Endothelial cell (in vitro differentiated cells): Measurements from ENCODE around the gene CELF1. TPM values are rescaled to one million over a fixed set of nuclear protein-coding genes. Genes with fewer than 3 reads are reported as not detected.

Source experiments
- DNase-seq: peaks from one replicate; pipeline ENCODE4 v3.0.0; 2021; ENCODE audit warnings: low spot score
- H3K27ac Mint-ChIP-seq: one replicate; pipeline ENCODE4 v1.8.0; 2021; ENCODE audit warnings: mixed read lengths, inconsistent platforms; ENCODE audit not compliant: unreplicated experiment
- H3K27me3 Mint-ChIP-seq: one replicate; pipeline ENCODE4 v1.8.0; 2021; ENCODE audit warnings: mild to moderate bottlenecking, moderate library complexity, mixed read lengths, inconsistent platforms; ENCODE audit not compliant: unreplicated experiment
- H3K36me3 Mint-ChIP-seq: one replicate; pipeline ENCODE4 v1.8.0; 2021; ENCODE audit warnings: mild to moderate bottlenecking, low read depth, mixed read lengths, inconsistent platforms; ENCODE audit not compliant: unreplicated experiment
- H3K4me1 Mint-ChIP-seq: one replicate; pipeline ENCODE4 v1.8.0; 2021; ENCODE audit warnings: mild to moderate bottlenecking, mixed read lengths, inconsistent platforms; ENCODE audit not compliant: unreplicated experiment
- H3K4me3 Mint-ChIP-seq: one replicate; pipeline ENCODE4 v1.8.0; 2021; ENCODE audit warnings: mild to moderate bottlenecking, mixed read lengths, inconsistent platforms; ENCODE audit not compliant: unreplicated experiment
- H3K9me3 Mint-ChIP-seq: one replicate; pipeline ENCODE4 v1.8.0; 2021; ENCODE audit warnings: mixed read lengths, inconsistent platforms; ENCODE audit not compliant: unreplicated experiment
- CTCF ChIP-seq: fragments of 200-600 bp; sonication (generic); IDR thresholded peaks from one replicate; pipeline ENCODE4 v1.5.0; 2021; ENCODE audit warnings: antibody characterized with exemption; ENCODE audit not compliant: unreplicated experiment
- total RNA-seq: library from RNA; stranded (reverse); fragmentation: NEBNext Ultra II Directional; extraction: Animal tissue kit (Norgen Biotek cat#: 25700); gene quantifications from one replicate; pipeline ENCODE4 v1.2.1, GENCODE V29; 2021; ENCODE audit not compliant: unreplicated experiment

Gene CELF1
- total RNA-seq, 1 donor from 2014 or later = 162 TPM

GRCh38 chr11:47453365-47453764 is 99.6 kb downstream of the CELF1 start:
- Mint-ChIP-seq H3K4me3 (no peak overlapping the region), H3K4me1 (no peaks in the 10 kb centered on the region), H3K27ac (no peak overlapping the region), H3K9me3 (no peaks in the 10 kb centered on the region), H3K36me3 (no peaks in the 10 kb centered on the region), H3K27me3 (peaks cover 14% of the 10 kb centered on the region)
- no peak for TF ChIP-seq CTCF
- no peak for DNase-seq

- Mint-ChIP-seq H3K36me3 (peaks cover 5% of the 10 kb centered on the region), H3K9me3 (no peaks in the 10 kb centered on the region), H3K27me3 (peaks cover 20% of the 10 kb centered on the region), H3K27ac (no peak overlapping the region), H3K4me3 (no peak overlapping the region), H3K4me1 (peaks cover 4% of the 10 kb centered on the region)
- TF ChIP-seq CTCF = no peak
- no peak for DNase-seq
These were observed 100.9 kb downstream of the CELF1 start for GRCh38 chr11:47451990-47452389.

GRCh38 chr11:47451436-47451835 is 101.5 kb downstream of the CELF1 start:
- H3K4me3 Mint-ChIP-seq = no peak overlapping the region
- no peaks in the 10 kb centered on the region for H3K9me3 Mint-ChIP-seq
- TF ChIP-seq CTCF = no peak
- H3K36me3 Mint-ChIP-seq = peaks cover 7% of the 10 kb centered on the region
- no peak overlapping the region for H3K27ac Mint-ChIP-seq
- peaks cover 20% of the 10 kb centered on the region for H3K27me3 Mint-ChIP-seq
- peaks cover 6% of the 10 kb centered on the region for H3K4me1 Mint-ChIP-seq
- no peak for DNase-seq

- no peak for TF ChIP-seq CTCF
These were observed 103.4 kb downstream of the CELF1 start for GRCh38 chr11:47449541-47449940.

GRCh38 chr11:47448566-47449427 is 104.1 kb downstream of the CELF1 start, which contains the start of gene RAPSN:
Gene RAPSN (minus strand): TSS chr11:47449136. CDS start chr11:47448964, 172 bp downstream.
- H3K9me3 Mint-ChIP-seq = no peaks in the 10 kb centered on the region
- no peak within 1 kb of the TSS for H3K4me3 Mint-ChIP-seq
- no peak for DNase-seq
- peaks cover 15% of the 10 kb centered on the region for H3K27me3 Mint-ChIP-seq
- TF ChIP-seq CTCF = no peak
- peaks cover 7% of the 10 kb centered on the region for H3K36me3 Mint-ChIP-seq
- H3K27ac Mint-ChIP-seq = peak within 1 kb of the TSS; percentile 9
- peaks cover 6% of the 10 kb centered on the region for H3K4me1 Mint-ChIP-seq

More at GRCh38 chr11:47449541-47449940, 103.4 kb downstream of the CELF1 start:
- Mint-ChIP-seq H3K4me1 (peaks cover 6% of the 10 kb centered on the region), H3K27ac (peak overlapping the region; percentile 9), H3K36me3 (peaks cover 7% of the 10 kb centered on the region), H3K4me3 (no peak overlapping the region), H3K27me3 (peaks cover 14% of the 10 kb centered on the region), H3K9me3 (no peaks in the 10 kb centered on the region)
- no peak for DNase-seq
